HG02588 (cell line): ENCODE data around the gene ITPR2.
A peak's percentile ranks its signal among the peaks of the same experiment; 100 is the strongest.
"Not testable (repeated sequence)": the region's sequence is repeated elsewhere in the genome, so short reads cannot be mapped to it uniquely, and the experiment has no call there.

ENCODE experiments used
- ATAC-seq: cut with Tn5 transposase; IDR thresholded peaks from one replicate; pipeline ENCODE4 v1.9.1; 2021; ENCODE audit warnings: mild to moderate bottlenecking, moderate library complexity; ENCODE audit not compliant: unreplicated experiment

ITPR2 gene

GRCh38 chr12:26791301-26791791 lies 41.6 kb downstream of the ITPR2 start:
- peak; percentile 65 for ATAC-seq

- no peak for ATAC-seq
These were observed 42.4 kb downstream of the ITPR2 start for GRCh38 chr12:26790645-26790994.

- ATAC-seq: no peak
These were observed 43.0 kb downstream of the ITPR2 start for GRCh38 chr12:26789731-26790644.

- ATAC-seq: no peak
These were observed 46.0 kb downstream of the ITPR2 start for GRCh38 chr12:26786865-26787514.

GRCh38 chr12:26786491-26786864 lies 46.5 kb downstream of the ITPR2 start:
- ATAC-seq: no peak

GRCh38 chr12:26783816-26784379 lies 49.1 kb downstream of the ITPR2 start:
- not testable (repeated sequence) for ATAC-seq

GRCh38 chr12:26783131-26783526 lies 49.9 kb downstream of the ITPR2 start:
- ATAC-seq: no peak

- no peak for ATAC-seq
These were observed 50.4 kb downstream of the ITPR2 start for GRCh38 chr12:26782372-26783130.

- ATAC-seq: not testable (repeated sequence)
These were observed 52.3 kb downstream of the ITPR2 start for GRCh38 chr12:26780656-26781055.

- not testable (repeated sequence) for ATAC-seq
These were observed 54.7 kb downstream of the ITPR2 start for GRCh38 chr12:26778173-26778775.

DNA sequence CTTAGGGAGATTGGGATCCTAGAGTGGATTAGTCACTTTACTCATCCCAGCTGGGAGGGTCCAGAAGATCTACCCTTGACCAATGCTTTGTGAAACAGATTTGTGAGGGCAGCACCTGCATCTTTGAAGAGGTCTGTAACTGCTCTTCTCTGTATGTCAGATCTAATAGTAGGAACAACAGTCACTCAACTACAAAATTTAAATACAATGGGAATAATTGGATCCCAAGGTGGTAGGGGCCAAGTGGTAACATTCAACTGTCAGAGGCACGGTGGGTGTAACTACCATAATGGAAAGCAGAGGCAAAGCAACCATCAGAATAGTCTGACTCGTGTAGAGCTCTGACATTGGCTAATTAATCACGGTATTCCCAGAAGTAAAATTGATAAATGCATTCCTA lies 55.8 kb downstream of the ITPR2 start:
- no peak for ATAC-seq

GRCh38 chr12:26775991-26776390 lies 57.0 kb downstream of the ITPR2 start:
- ATAC-seq: not testable (repeated sequence)

DNA sequence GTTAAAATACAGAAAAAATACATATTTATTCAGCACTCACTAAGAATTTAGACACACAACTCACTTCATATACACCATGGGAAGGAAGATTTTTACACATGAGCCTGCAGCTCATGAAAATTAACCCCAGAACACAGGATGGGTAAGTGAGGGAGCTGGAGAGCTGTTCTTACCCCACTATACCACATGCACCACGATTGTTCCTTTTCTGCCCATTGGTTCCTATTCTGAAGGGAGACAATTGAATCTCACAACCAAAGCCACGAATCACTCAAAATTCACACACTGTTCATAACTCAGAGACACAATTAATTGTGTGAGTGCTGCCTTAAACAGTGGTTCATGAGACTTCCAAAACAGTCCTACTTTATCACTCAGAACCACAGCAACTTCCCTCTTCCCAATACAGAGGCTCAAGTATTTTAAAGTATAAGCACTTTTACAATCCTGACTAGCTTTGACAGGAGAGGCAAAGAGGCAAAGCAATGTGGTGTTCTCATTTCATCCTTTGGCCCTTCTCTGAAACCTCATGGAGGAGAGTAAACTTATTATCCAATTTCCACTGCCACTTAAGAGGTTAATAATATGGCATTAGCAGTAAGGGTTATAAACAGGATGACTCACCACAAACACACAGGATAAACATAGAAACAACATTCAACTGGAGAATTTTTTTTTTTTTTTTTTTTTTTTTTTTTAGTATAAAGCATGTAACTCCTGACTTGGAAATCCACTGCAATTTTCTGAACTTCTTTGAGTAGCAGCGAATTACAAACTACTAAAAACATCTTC lies 59.5 kb downstream of the ITPR2 start:
- ATAC-seq: no peak

- ATAC-seq: no peak
These were observed 61.1 kb downstream of the ITPR2 start for GRCh38 chr12:26771861-26772260.

GRCh38 chr12:26770239-26771070 lies 62.5 kb downstream of the ITPR2 start:
- no peak for ATAC-seq

DNA sequence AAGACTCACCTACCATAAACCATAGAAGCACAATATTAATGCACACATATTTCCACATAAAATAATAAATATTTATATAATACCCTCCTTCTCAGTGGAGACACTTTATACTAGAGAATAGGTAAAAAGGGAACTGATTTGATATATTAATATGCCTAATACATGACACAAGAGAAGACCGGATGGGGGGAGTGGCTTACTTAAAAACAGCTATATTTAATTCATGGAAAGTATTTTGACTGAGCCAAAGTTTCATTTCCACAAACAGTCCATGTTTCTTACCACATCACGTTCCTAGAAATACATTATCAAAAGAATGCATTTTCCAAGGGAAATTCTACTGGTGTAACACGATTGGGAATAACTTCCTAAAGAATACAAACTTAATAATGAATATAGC lies 63.4 kb downstream of the ITPR2 start:
- ATAC-seq: no peak

GRCh38 chr12:26768611-26769603 lies 64.1 kb downstream of the ITPR2 start:
- ATAC-seq: peak; percentile 70

DNA sequence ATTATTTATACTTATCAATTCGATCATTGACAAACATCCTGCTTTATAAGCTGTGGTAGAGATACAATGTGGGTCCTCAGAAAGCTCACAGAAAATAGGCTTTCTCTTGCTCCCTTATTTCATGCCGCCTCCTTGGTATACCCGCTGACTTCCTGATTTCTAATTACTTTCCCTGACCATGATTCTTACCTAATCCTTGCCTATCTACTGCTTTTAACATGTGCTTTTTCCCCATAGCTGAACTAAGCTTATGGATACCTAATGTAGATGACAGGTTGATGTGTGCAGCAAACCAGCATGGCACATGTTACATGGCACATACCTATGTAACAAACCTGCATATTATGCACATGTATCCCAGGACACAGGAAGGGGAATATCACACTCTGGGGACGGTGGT lies 65.1 kb downstream of the ITPR2 start:
- no peak for ATAC-seq
